ENCODE results near the gene SLC26A8.
"Not testable (repeated sequence)": the region's sequence is repeated elsewhere in the genome, so short reads cannot be mapped to it uniquely, and the experiment has no call there.

Gene SLC26A8

DNA sequence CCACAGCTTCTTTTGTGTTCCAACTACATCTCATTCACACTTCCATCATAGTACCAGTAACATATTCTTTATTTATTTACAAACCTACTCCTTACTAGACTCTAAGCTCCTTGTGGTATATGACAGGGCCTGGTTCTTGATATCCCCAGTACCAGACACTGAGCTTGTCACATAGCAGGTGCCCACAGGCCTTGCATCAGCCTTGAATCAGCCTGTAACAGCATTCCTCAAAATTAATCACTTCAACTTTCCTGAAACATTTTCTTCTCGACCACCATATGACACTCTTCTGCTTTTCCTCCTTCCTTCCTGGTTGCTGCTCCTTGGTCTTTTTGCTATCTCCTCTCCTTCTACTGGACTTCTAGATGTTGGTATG is 78.8 kb downstream of the SLC26A8 start:
- no peaks in the 10 kb centered on the region for H3K4me1 Mint-ChIP-seq
- peaks cover 12% of the 10 kb centered on the region for H3K9me3 Mint-ChIP-seq

DNA sequence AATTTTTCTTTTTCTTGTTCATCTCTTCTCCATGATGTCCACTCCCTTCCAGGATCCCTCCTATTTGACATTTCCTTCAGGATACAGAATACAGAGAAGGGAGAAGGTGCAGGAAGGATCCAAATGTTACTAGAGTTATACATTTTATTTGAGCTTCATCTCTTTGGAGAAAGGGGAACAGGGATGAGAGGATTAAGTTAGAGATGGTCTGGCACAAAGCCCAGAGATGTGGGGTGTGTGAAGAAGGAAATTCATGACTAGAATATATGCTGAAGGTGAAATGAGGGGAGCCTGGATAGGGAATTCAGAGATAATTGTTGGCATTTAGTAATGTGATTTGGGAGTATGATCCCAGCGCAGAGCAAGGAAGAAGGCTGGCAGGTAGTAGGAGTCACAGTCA is 81.1 kb downstream of the SLC26A8 start:
- H3K27me3 Mint-ChIP-seq (ENCODE audit: low read depth) = no peaks in the 10 kb centered on the region
- TF ChIP-seq, protein P1, sequence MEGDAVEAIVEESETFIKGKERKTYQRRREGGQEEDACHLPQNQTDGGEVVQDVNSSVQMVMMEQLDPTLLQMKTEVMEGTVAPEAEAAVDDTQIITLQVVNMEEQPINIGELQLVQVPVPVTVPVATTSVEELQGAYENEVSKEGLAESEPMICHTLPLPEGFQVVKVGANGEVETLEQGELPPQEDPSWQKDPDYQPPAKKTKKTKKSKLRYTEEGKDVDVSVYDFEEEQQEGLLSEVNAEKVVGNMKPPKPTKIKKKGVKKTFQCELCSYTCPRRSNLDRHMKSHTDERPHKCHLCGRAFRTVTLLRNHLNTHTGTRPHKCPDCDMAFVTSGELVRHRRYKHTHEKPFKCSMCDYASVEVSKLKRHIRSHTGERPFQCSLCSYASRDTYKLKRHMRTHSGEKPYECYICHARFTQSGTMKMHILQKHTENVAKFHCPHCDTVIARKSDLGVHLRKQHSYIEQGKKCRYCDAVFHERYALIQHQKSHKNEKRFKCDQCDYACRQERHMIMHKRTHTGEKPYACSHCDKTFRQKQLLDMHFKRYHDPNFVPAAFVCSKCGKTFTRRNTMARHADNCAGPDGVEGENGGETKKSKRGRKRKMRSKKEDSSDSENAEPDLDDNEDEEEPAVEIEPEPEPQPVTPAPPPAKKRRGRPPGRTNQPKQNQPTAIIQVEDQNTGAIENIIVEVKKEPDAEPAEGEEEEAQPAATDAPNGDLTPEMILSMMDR (IDR thresholded peaks at IDR 0.05; ENCODE audit: unreplicated experiment in 3 of 3) = no peak
- H3K9me3 Mint-ChIP-seq = peaks cover 20% of the 10 kb centered on the region
- H3K36me3 Mint-ChIP-seq (ENCODE audit: low read depth) = no peaks in the 10 kb centered on the region
- H3K4me1 Mint-ChIP-seq = no peaks in the 10 kb centered on the region
- no peak overlapping the region for H3K4me3 Mint-ChIP-seq
- no peak overlapping the region for H3K27ac Mint-ChIP-seq

More for the DNA sequence above, 78.8 kb downstream of the SLC26A8 start:
- Mint-ChIP-seq H3K27ac (no peak overlapping the region), H3K4me3 (no peak overlapping the region), H3K27me3 (ENCODE audit: low read depth) (no peaks in the 10 kb centered on the region), H3K36me3 (ENCODE audit: low read depth) (no peaks in the 10 kb centered on the region)
- TF ChIP-seq, protein P1 (IDR thresholded peaks at IDR 0.05; ENCODE audit: unreplicated experiment in 3 of 3) = no peak

- Mint-ChIP-seq H3K27me3 (ENCODE audit: low read depth) (no peaks in the 10 kb centered on the region), H3K36me3 (ENCODE audit: low read depth) (no peaks in the 10 kb centered on the region), H3K27ac (no peak overlapping the region), H3K4me1 (no peaks in the 10 kb centered on the region), H3K4me3 (no peak overlapping the region), H3K9me3 (peaks cover 23% of the 10 kb centered on the region)
- TF ChIP-seq, protein P1 (IDR thresholded peaks at IDR 0.05; ENCODE audit: unreplicated experiment in 3 of 3) = no peak
These were observed 82.1 kb downstream of the SLC26A8 start for GRCh38 chr6:35942355-35942754.

GRCh38 chr6:35941170-35941569 is 83.3 kb downstream of the SLC26A8 start:
- not testable (repeated sequence) for H3K36me3 Mint-ChIP-seq (ENCODE audit: low read depth); H3K27ac Mint-ChIP-seq; H3K4me3 Mint-ChIP-seq; H3K4me1 Mint-ChIP-seq; H3K27me3 Mint-ChIP-seq (ENCODE audit: low read depth)
- H3K9me3 Mint-ChIP-seq = peaks cover 25% of the 10 kb centered on the region

DNA sequence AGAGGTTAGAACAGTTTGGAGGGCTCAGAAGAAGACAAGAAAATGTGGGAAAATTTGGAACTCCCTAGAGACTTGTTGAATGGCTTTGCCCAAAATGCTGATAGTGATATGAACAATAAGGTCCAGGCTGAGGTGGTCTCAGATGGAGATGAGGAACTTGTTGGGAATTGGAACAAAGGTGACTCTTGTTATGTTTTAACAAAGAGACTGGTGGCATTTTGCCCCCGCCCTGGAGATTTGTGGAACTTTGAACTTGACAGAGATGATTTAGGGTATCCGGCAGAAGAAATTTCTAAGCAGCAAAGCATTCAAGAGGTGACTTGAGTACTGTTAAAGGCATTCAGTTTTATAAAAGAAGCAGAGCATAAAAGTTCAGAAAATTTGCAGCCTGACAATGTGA is 84.4 kb downstream of the SLC26A8 start:
- H3K4me3 Mint-ChIP-seq; H3K4me1 Mint-ChIP-seq; H3K27me3 Mint-ChIP-seq (ENCODE audit: low read depth): not testable (repeated sequence)

GRCh38 chr6:35939259-35939658 is 85.2 kb downstream of the SLC26A8 start:
- not testable (repeated sequence) for H3K27ac Mint-ChIP-seq; H3K27me3 Mint-ChIP-seq (ENCODE audit: low read depth); H3K4me3 Mint-ChIP-seq; H3K36me3 Mint-ChIP-seq (ENCODE audit: low read depth); H3K4me1 Mint-ChIP-seq
- peaks cover 25% of the 10 kb centered on the region for H3K9me3 Mint-ChIP-seq

More for the DNA sequence above, 84.4 kb downstream of the SLC26A8 start:
- H3K36me3 Mint-ChIP-seq (ENCODE audit: low read depth); H3K27ac Mint-ChIP-seq: not testable (repeated sequence)
- H3K9me3 Mint-ChIP-seq = peaks cover 25% of the 10 kb centered on the region

- peaks cover 20% of the 10 kb centered on the region for H3K9me3 Mint-ChIP-seq
- no peak overlapping the region for H3K27ac Mint-ChIP-seq
- TF ChIP-seq, protein P1 (IDR thresholded peaks at IDR 0.05; ENCODE audit: unreplicated experiment in 3 of 3) = no peak
These were observed 87.6 kb downstream of the SLC26A8 start for GRCh38 chr6:35936681-35937359.

More at GRCh38 chr6:35936681-35937359, 87.6 kb downstream of the SLC26A8 start:
- Mint-ChIP-seq H3K36me3 (ENCODE audit: low read depth) (no peaks in the 10 kb centered on the region), H3K27me3 (ENCODE audit: low read depth) (peaks cover 16% of the 10 kb centered on the region), H3K4me1 (no peaks in the 10 kb centered on the region), H3K4me3 (no peak overlapping the region)
